Activated B cell treated with CpG ODN at 0.5 μM for 24 hours (primary cell): ENCODE data around the gene GTF2A2. TPM values are rescaled to one million over a fixed set of nuclear protein-coding genes. Genes with fewer than 3 reads are reported as not detected.
A peak's percentile ranks its signal among the peaks of the same experiment; 100 is the strongest.

Experiments
- ATAC-seq: fragments of 200-7000 bp; cut with Tn5 transposase; one replicate; pipeline ENCODE4 v1.10.0; 2021; ENCODE audit warnings: low read depth, mild to moderate bottlenecking, moderate library complexity
- CTCF ChIA-PET: fragments of 350-600 bp; sonication (Branson Sonifier 250); formaldehyde crosslinking; loops from one replicate; lab custom pipeline; 2021; ENCODE audit warnings: antibody characterized with exemption; lab: Charles Lee
- POLR2A ChIA-PET: fragments of 350-600 bp; sonication (Branson Sonifier 250); formaldehyde crosslinking; loops from one replicate; lab custom pipeline; 2021; ENCODE audit warnings: antibody characterized with exemption; lab: Charles Lee
- DNase-seq: peaks from one replicate; pipeline ENCODE4 v3.0.0; 2022
- H3K27ac Mint-ChIP-seq: one replicate; pipeline ENCODE4 v1.8.0; 2020; ENCODE audit warnings: mixed read lengths
- H3K27me3 Mint-ChIP-seq: one replicate; pipeline ENCODE4 v1.8.0; 2021; ENCODE audit warnings: mixed read lengths
- H3K36me3 Mint-ChIP-seq: one replicate; pipeline ENCODE4 v1.8.0; 2021; ENCODE audit warnings: low read depth, mixed read lengths
- H3K4me1 Mint-ChIP-seq: one replicate; pipeline ENCODE4 v1.8.0; 2021; ENCODE audit warnings: mixed read lengths
- H3K4me3 Mint-ChIP-seq: one replicate; pipeline ENCODE4 v1.8.0; 2020; ENCODE audit warnings: mild to moderate bottlenecking, mixed read lengths
- H3K9me3 Mint-ChIP-seq: one replicate; pipeline ENCODE4 v1.8.0; 2020; ENCODE audit warnings: mixed read lengths
- CTCF ChIP-seq: fragments of 200-600 bp; IDR thresholded peaks from one replicate; pipeline ENCODE4 v1.8.0; 2022; ENCODE audit warnings: antibody characterized with exemption, mild to moderate bottlenecking
- intact Hi-C: fragments of 100-400 bp; cut with micrococcal nuclease; formaldehyde crosslinking; loops from one replicate; pipeline ENCODE4 v1.15.1; 2024
- total RNA-seq: library from RNA; stranded (reverse); gene quantifications from 2 replicates; pipeline ENCODE4 v1.2.3, GENCODE V29; 2022

The GTF2A2 gene
- total RNA-seq, 1 donor from 2014 or later: 77.4 TPM

GRCh38 chr15:59632714-59633113 is 24.6 kb downstream of the GTF2A2 start:
- CTCF ChIA-PET: no interaction called here
- TF ChIP-seq CTCF: no peak
- H3K4me1 Mint-ChIP-seq: no peaks in the 10 kb centered on the region
- DNase-seq: no peak
- H3K9me3 Mint-ChIP-seq: no peaks in the 10 kb centered on the region
- H3K27me3 Mint-ChIP-seq: no peaks in the 10 kb centered on the region
- no peak overlapping the region for H3K4me3 Mint-ChIP-seq
- peaks cover 15% of the 10 kb centered on the region for H3K36me3 Mint-ChIP-seq
- no peak overlapping the region for H3K27ac Mint-ChIP-seq
- POLR2A ChIA-PET: interaction anchor here (0.6 kb wide), 1 partner anchor 11 kb away, joined by 3 read pairs; no protein-coding TSS in a partner anchor
- no peak for ATAC-seq
- intact Hi-C loops: no loop called here

GRCh38 chr15:59622289-59622688 is 35.0 kb downstream of the GTF2A2 start:
- Mint-ChIP-seq H3K4me1 (peaks cover 2% of the 10 kb centered on the region), H3K27ac (no peak overlapping the region), H3K4me3 (no peak overlapping the region), H3K36me3 (no peaks in the 10 kb centered on the region), H3K27me3 (peaks cover 17% of the 10 kb centered on the region), H3K9me3 (no peaks in the 10 kb centered on the region)
- ChIA-PET CTCF (interaction anchor here (3.2 kb wide), 1 partner anchor 89 kb away, joined by 18 read pairs; no protein-coding TSS in a partner anchor), POLR2A (interaction anchor here (0.7 kb wide), 1 partner anchor 10 kb away, joined by 3 read pairs; no protein-coding TSS in a partner anchor)
- no peak for TF ChIP-seq CTCF
- ATAC-seq (peak; percentile 98), DNase-seq (peak; percentile 20)
- intact Hi-C loops: loop anchor here (1.0 kb wide), 1 partner anchor 90 kb away; no protein-coding TSS in a partner anchor

- ChIA-PET POLR2A (no interaction called here), CTCF (no interaction called here)
- H3K4me1 Mint-ChIP-seq: peaks cover 19% of the 10 kb centered on the region
- intact Hi-C loops: no loop called here
- H3K9me3 Mint-ChIP-seq: no peaks in the 10 kb centered on the region
- peaks cover 17% of the 10 kb centered on the region for H3K27me3 Mint-ChIP-seq
- ATAC-seq (no peak), DNase-seq (no peak)
- TF ChIP-seq CTCF: no peak
- H3K4me3 Mint-ChIP-seq: no peak overlapping the region
- H3K36me3 Mint-ChIP-seq: no peaks in the 10 kb centered on the region
- no peak overlapping the region for H3K27ac Mint-ChIP-seq
These were observed 38.9 kb downstream of the GTF2A2 start for GRCh38 chr15:59618406-59618805.

- CTCF ChIA-PET: interaction anchor here (1.5 kb wide), 1 partner anchor 8 kb away, joined by 3 read pairs; no protein-coding TSS in a partner anchor
- Mint-ChIP-seq H3K9me3 (no peaks in the 10 kb centered on the region), H3K27ac (no peak overlapping the region), H3K36me3 (no peaks in the 10 kb centered on the region), H3K27me3 (peaks cover 25% of the 10 kb centered on the region), H3K4me1 (peaks cover 16% of the 10 kb centered on the region), H3K4me3 (no peak overlapping the region)
- TF ChIP-seq CTCF: no peak
- DNase-seq (no peak), ATAC-seq (no peak)
- POLR2A ChIA-PET: no interaction called here
- intact Hi-C loops: no loop called here
These were observed 40.9 kb downstream of the GTF2A2 start for GRCh38 chr15:59616379-59616778.

- Mint-ChIP-seq H3K36me3 (no peaks in the 10 kb centered on the region), H3K27me3 (peaks cover 25% of the 10 kb centered on the region), H3K4me1 (peaks cover 19% of the 10 kb centered on the region), H3K27ac (no peak overlapping the region), H3K4me3 (no peak overlapping the region), H3K9me3 (no peaks in the 10 kb centered on the region)
- ATAC-seq: no peak
- ChIA-PET POLR2A (no interaction called here), CTCF (interaction anchor here (1.0 to 1.5 kb wide), 2 partner anchors 9 to 83 kb away, joined by 3 to 4 read pairs; no protein-coding TSS in a partner anchor)
- intact Hi-C loops: loop anchor here (1.0 kb wide), 1 partner anchor 42 kb away; the partner anchor contains the start of gene GTF2A2
- no peak for DNase-seq
- no peak for TF ChIP-seq CTCF
These were observed 41.7 kb downstream of the GTF2A2 start for GRCh38 chr15:59615661-59616060.
